HG03196 (cell line): ENCODE measurements around the gene SLC22A23.

Experiments used
- ATAC-seq: cut with Tn5 transposase; IDR thresholded peaks from one replicate; pipeline ENCODE4 v1.9.1; 2021; ENCODE audit not compliant: unreplicated experiment

SLC22A23 gene

DNA sequence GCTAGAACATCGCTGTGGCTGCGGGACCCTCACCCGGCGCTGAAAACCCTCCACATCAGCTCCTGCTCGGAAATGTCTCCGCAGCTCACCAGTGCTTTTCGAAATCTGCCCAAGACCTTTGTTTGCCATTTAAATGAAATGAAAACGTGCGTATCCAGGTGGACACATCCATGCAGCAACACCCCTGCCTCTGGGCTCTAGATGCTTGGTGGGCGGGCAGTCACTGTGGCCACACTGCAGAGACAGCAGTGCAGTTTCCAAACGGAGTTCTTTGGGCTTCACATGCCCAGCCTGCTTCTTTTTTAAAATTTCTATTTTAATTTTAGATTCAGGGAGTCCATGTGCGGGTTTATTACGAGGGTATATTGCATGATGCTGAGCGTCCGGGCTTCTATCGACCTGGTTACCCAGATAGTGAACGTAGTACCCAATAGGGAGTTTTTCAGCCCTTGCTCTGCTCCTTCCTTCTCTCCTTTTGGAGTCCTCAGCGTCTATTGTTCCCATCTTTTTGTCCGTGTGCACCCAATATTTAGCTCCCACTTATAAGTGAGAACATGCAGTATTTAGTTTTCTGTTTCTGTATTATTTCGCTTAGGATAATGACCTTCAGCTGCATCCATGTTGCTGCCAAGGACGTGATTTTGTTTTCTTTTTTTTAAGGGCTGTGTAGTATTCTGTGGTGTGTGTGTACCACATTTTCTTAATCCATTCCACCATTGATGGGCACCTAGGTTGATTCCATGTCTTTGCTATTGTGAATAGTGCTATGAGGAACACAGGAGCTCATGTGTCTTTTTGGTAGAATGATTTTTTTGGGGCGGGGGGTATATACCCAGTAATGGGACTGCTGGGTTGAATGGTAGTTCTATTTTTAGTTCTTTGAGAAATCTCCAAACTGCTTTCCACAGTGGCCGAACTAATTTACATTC is 224.6 kb downstream of the SLC22A23 start:
- ATAC-seq: no peak

DNA sequence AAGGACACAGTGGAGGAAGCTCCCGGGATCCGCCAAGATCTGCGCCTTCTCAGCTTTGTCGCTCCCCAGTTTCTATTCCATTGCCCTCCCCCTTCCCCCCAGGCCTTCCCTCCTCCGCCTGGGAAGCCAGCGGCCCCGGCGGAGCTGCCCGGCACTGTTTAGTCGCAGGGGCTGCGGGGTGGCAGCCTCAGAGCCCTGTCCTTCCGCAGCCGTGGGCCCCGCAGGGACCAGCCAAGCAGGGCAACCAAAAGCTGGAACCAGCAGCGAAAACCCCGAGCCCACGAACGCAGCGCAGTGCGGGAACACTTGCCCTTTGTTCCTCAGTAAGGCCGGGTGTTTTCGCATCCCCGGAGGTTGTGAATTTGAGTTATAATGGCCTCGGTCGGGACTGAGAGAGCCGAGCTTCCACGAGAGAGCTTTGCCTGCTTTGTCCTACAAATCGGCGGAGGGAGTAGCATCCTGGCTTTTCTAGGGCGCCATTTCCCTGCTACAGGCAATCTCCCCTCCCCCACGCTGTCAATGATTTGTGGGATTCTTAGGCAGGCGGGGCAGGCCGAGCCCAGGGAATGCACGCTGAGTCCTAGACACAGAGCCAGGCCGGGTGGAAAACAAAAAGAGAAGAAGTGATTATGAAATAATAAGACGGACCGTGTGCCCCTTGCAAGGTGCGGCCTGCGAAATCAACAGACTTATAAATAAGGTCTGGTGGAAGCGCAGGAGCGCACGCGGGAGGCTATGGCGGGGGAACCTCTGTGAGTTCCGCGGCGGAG is 225.4 kb downstream of the SLC22A23 start:
- ATAC-seq: no peak

DNA sequence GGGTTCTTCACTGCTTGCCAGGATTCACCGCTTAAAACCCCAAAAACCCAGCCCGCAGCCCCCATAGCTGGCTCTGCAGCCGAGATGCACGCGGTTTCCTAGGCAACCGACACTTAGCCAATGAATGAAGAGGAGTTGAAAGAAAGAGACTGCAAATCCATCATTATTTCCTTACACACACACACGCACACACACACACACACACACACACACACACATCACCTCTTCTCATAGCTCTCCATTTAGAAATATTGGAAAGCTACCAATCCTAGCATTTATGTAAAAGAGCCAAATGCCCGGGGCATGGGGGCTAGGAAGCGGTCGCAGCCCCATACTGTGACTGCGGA is 226.0 kb downstream of the SLC22A23 start:
- no peak for ATAC-seq

DNA sequence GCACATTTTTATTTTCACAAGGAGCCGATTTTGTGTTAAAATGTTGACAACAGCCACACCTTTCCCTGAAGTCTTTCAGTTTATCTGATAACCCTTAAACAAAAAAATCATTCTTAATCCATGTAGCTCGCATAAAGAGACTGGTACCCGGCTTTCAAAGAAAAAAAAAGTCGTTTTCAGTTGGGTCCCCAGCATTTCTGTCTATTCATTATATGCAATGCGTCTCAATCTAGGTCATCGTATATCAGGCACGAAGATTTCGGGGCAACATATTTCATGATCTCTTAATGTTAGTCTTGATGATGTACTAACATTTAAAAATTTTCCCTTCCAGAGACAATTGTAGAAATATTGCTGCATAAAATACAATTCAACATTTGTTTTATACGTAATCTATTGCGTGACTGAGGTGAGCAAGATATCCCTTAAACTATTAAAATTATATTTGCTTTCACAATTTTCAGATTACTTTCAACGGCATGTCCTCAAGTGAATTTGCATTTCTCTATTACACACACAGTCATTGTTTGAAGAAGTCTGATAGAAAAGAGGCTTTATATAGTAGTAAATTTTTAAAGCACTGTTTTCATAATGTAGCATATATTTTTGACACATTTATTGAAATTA is 226.5 kb downstream of the SLC22A23 start:
- ATAC-seq: no peak

DNA sequence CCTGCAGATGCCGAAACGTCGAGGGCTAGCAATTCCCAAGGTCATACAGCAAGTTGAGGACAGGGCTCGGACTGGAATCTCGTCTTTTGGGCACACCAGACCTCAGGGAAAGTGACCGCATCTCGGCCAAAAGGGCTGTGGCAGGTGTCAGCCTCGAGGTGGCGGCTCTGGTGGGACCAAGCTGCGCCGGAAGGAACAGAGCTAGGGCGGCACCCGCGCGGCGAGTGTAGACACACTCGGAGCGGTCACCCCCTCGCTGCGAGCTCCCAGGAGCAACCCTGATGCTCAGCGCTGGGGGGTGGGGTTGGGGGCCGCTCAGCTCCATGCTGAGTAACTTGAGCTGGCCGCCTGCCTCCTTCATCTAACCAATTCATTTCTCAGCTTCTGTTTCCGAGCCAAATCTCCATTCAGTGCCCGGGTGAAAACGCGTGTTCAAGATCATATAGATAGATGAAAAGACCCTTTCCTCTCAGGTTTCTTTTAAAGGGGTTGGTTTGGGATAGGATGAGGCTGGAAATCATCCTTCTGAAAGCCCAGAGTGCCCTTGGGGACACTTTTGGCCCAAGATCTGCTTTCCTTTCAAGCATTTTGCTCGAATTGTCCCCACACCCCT is 227.2 kb downstream of the SLC22A23 start:
- ATAC-seq: no peak

DNA sequence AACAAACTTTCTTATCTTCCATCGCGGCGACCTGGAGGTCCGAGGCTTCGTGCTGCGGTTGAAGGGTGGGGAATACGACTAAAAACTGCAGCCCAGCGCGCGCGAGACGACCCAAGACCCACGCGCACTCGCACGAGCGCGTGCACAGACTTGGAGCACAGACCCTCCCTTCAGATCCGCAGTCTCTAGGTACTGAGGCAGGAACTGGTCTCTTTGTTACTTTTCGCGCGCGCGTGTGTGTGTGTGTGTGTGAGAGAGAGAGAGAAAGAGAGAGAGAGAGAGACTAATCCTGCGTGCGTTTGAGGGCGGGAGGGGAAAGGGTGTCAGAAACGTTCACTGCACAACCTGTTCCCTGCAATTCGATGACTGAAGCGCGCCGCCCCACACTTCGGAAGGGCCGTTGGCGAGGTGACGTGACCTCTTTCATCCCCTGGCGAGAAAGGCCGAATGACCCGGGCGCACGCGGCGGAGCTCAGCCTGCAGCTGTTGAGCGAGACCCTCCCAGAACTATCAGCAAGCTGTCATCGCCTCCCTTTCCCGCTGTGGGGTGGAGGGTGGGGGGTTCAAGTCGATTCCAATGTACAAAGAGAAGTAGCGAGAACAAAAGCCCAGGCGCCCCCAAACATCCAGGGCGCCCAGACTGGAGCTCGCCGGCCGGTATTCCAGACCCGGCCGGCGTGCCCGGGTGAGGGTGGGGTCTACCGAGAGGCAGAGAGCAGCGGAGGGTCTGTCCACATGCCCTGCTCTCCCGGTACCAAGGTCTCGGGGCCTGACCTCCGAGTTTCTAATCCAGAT is 227.9 kb downstream of the SLC22A23 start:
- no peak for ATAC-seq

DNA sequence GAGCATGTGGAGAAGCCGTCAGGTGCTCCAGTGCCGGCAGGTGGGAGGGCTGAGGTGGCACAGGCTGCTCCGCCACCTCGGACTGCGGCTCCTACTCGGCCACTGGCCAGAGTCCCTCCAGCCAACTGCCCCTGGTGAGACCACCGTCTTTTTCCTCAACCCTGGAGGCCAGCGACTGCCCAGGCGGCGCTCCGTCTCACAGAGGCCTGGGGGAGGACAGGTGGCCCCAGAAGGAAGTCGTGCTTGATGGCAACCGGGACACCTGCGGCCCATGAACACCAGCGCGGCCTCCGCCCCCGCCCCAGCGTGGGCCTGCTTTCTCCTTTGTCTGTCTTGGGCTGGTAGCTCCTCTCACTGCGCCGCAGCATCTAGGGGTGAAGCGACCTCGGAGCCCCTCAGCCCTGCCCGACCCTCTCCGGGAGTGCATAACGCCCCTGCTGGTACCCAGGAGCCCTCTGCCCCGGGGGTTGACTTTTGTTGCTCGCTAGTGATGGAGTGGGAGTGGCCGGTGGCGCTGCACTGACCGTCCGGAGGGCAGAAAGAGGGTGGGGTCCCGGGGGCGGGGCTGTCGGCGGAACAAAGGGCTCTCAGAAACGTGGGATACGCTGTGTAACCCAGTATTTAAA is 228.7 kb downstream of the SLC22A23 start:
- ATAC-seq: no peak

DNA sequence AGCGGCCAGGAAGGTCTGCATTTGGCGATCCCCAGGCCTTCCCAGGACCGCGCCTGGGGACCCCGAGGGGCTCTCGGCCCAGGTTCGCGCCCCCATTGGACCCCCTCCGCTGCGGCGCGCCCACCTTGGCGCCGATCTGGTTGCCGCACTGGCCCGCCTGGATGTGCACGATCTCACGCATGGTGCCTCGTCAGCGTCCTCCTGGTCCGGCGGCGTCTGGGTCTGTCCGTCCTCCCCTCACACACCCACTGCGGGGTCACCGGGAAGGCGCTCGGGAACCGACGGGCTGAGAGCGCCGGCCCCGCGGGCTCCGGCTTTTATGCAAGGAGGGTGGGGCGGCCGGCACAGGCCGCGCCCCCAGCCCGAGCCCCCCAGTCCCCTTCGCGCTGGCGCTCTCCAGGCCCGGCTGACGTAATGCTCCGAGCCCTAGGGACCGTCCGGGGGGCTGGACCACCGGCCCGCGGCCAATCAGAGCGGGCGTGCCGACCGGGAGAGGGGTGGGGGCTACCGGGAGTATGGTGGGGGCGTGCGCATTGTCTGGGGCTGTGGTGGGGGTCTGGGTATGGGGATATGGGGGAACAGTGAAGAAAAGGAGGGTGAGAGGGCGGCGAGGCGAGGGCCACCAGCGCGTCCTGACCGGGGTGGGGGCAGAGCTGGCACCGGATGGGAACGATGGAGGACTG is 229.3 kb downstream of the SLC22A23 start, which contains the start of gene TUBB2B:
TUBB2B (minus strand) TSS at position 291 of the 683 bp plus-strand sequence; CDS start at position 181, 110 bp downstream.
- no peak for ATAC-seq

DNA sequence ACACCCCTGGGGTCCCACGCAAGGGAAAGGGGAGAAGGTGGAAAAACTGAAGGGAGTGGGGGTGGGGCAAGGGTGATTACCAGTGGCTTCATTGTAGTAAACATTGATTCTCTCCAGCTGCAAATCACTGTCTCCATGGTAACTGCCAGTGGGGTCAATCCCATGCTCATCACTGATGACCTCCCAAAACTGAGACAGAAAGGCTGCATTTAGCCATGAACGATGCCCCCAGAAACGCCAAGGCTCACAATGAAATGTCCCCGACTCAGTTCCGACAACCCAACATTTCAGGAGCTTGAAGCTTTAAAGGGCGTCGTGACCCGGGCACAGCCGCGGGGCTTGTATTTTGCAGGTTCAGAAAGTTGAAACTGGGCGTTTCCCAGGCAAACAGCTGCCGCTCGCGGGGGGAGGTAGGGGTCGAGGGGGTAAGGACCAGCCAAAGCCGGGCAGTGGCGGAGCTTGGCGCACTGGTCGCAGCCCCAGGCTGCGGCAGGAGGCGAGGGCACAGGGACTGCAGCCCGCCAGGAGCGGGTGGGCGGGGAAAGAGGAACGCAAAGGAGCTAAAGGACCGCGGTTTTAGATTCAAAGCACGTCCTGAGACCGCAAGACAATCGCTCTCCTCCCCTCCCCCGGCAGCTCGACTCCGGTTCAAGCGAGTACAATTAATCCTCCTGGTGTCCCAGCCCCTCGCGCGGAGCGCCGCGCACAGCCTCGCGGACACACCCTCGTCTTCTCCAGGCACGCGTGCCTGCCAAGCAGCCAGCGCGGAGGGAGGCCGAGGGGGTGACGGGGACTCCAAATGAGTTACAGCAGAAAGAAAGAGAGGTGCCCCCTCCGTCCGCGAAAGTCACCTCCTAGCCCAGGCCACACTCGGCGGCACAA is 230.1 kb downstream of the SLC22A23 start:
- no peak for ATAC-seq

DNA sequence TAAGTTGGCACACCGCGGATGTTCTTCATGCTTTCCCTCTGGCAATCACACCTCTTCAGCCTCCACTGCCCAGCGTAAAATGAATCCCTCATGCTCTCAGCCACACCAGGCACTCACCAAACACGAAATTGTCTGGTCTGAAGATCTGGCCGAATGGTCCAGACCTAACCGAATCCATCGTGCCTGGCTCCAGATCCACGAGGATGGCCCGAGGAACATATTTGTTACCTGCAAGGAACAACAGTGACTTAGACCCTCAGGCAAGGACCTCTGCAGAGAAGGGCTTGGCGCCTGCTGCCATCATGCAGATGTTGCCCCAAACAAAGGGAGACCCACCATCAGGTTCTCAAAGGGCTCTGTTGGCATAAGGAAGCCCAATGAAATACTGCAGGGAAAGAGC is 230.8 kb downstream of the SLC22A23 start:
- ATAC-seq: no peak

DNA sequence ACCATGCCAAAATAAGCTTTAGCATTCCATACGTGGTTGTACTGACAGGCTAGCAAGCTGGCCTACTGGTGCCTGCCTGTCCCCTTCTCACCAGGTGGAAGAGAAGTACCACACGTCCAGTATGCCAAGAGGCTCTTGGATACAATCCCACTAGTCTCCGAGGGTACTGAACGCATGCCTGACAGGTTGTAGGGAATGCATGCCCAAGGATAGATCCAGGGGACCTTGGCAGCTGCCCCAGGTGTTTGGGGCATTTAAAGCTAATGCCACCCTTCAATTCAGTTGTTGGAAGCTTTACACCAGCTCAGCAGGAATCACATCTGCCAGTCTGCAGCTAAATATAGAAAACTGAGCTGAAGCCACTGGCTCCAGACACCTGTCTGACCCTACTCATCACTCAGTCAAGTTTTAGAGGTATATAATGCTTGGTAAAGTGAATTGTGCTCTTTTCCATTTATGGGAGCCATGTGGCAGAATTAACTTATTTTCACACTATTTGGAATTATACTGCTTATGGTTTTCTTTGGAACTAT is 234.3 kb downstream of the SLC22A23 start:
- ATAC-seq: no peak

DNA sequence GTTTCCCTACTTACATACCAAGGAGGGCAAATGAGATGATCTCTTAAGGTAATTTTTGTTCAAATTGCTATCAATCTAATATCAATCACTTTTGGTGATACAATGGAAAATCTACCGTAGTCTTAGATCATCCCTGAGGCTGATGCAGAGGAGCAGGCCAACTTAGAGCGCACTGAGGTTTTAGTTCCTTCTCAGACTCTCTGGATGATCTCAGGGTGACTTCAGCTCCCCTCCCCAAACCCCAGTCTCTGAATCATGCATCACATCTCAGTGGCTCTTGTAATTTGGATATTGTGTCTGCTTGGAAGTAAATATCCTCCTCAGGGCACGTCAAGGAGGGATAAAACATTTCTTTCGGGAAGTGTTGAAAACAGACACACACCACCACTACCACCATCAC is 235.3 kb downstream of the SLC22A23 start:
- ATAC-seq: no peak

DNA sequence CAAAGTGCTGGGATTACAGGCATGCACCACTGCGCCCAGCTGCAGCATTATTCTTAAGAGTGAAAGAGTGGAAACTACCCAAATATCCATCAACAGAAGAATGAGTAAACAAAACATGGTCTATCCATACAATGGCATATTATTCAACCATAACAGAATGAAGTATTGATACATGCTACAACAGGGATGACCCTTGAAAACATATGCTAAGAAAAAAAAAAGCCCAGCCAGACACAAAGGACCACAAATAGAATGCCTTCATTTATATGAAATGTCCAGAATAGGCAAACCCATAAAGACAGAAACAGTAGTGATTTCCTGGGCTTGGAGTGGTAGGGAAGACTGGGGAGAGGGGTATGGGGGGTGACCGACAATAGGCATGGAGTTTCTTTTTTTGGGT is 236.5 kb downstream of the SLC22A23 start:
- no peak for ATAC-seq
